ENCODE data around the gene HS3ST5.

HS3ST5 gene

GRCh38 chr6:114075777-114076176, 267.0 kb downstream of the HS3ST5 start:
- TF ChIP-seq CTCF (IDR thresholded peaks at IDR 0.05; ENCODE audit: extremely low read depth, insufficient read depth, missing control alignments): no peak
- in situ Hi-C loops (cut with MboI; ENCODE audit: low pct_unique_long_range_greater_than_20kb, low sequenced_read_pairs, unreplicated experiment): no loop called here
- DNase-seq (ENCODE audit: low spot score): no peak

GRCh38 chr6:114075300-114075699, 267.5 kb downstream of the HS3ST5 start:
- DNase-seq (ENCODE audit: low spot score): no peak
- TF ChIP-seq CTCF (IDR thresholded peaks at IDR 0.05; ENCODE audit: extremely low read depth, insufficient read depth, missing control alignments): no peak
- in situ Hi-C loops (cut with MboI; ENCODE audit: low pct_unique_long_range_greater_than_20kb, low sequenced_read_pairs, unreplicated experiment): no loop called here

- DNase-seq (ENCODE audit: low spot score): no peak
- no peak for TF ChIP-seq CTCF (IDR thresholded peaks at IDR 0.05; ENCODE audit: extremely low read depth, insufficient read depth, missing control alignments)
- in situ Hi-C loops (cut with MboI; ENCODE audit: low pct_unique_long_range_greater_than_20kb, low sequenced_read_pairs, unreplicated experiment): no loop called here
Observed at GRCh38 chr6:114068771-114069170, 274.1 kb downstream of the HS3ST5 start.

- no peak for TF ChIP-seq CTCF (IDR thresholded peaks at IDR 0.05; ENCODE audit: extremely low read depth, insufficient read depth, missing control alignments)
- in situ Hi-C loops (cut with MboI; ENCODE audit: low pct_unique_long_range_greater_than_20kb, low sequenced_read_pairs, unreplicated experiment): no loop called here
- DNase-seq (ENCODE audit: low spot score): no peak
Observed at GRCh38 chr6:114068116-114068515, 274.7 kb downstream of the HS3ST5 start.

GRCh38 chr6:114064862-114065261, 278.0 kb downstream of the HS3ST5 start:
- in situ Hi-C loops (cut with MboI; ENCODE audit: low pct_unique_long_range_greater_than_20kb, low sequenced_read_pairs, unreplicated experiment): no loop called here

GRCh38 chr6:114063956-114064355, 278.9 kb downstream of the HS3ST5 start:
- no peak for DNase-seq (ENCODE audit: low spot score)
- in situ Hi-C loops (cut with MboI; ENCODE audit: low pct_unique_long_range_greater_than_20kb, low sequenced_read_pairs, unreplicated experiment): no loop called here
- no peak for TF ChIP-seq CTCF (IDR thresholded peaks at IDR 0.05; ENCODE audit: extremely low read depth, insufficient read depth, missing control alignments)

More at GRCh38 chr6:114064862-114065261, 278.0 kb downstream of the HS3ST5 start:
- TF ChIP-seq CTCF (IDR thresholded peaks at IDR 0.05; ENCODE audit: extremely low read depth, insufficient read depth, missing control alignments): no peak
- no peak for DNase-seq (ENCODE audit: low spot score)

- no peak for DNase-seq (ENCODE audit: low spot score)
- TF ChIP-seq CTCF (IDR thresholded peaks at IDR 0.05; ENCODE audit: extremely low read depth, insufficient read depth, missing control alignments): no peak
- in situ Hi-C loops (cut with MboI; ENCODE audit: low pct_unique_long_range_greater_than_20kb, low sequenced_read_pairs, unreplicated experiment): no loop called here
Observed at GRCh38 chr6:114062199-114062598, 280.6 kb downstream of the HS3ST5 start.
